HepG2 (cell line): ENCODE measurements around the gene YBX2. TPM values are rescaled to one million over a fixed set of nuclear protein-coding genes. Genes with fewer than 3 reads are reported as not detected.

ENCODE experiments used
- BORCS8-MEF2B ChIP-seq: sonication (generic); formaldehyde crosslinking; IDR thresholded peaks from 2 replicates; pipeline ENCODE4 v1.8.0; 2022; ENCODE audit warnings: mild to moderate bottlenecking, missing genetic modification reagents
- DZIP1 ChIP-seq: sonication (generic); formaldehyde crosslinking; IDR thresholded peaks from 2 replicates; pipeline ENCODE4 v1.5.0; 2020; ENCODE audit warnings: mild to moderate bottlenecking, missing genetic modification reagents
- KAT7 ChIP-seq: IDR thresholded peaks from 2 replicates; pipeline ENCODE4 v1.6.1; 2018; ENCODE audit warnings: borderline replicate concordance, missing compliant biosample characterization
- MTERF4 ChIP-seq: sonication (generic); formaldehyde crosslinking; IDR thresholded peaks from 2 replicates; pipeline ENCODE4 v1.8.0; 2023; ENCODE audit warnings: mild to moderate bottlenecking, missing genetic modification reagents
- NFKB2 ChIP-seq: sonication (generic); formaldehyde crosslinking; IDR thresholded peaks from 2 replicates; pipeline ENCODE4 v1.4.0; 2020; ENCODE audit warnings: missing genetic modification reagents, borderline replicate concordance
- RFX5 ChIP-seq: IDR thresholded peaks from 2 replicates; pipeline ENCODE4 v1.6.1; 2011; ENCODE audit warnings: low read depth, low read length, improper control_type of control experiment
- TEAD3 ChIP-seq: optimal IDR thresholded peaks from 2 replicates; pipeline ENCODE3; 2016; ENCODE audit warnings: borderline replicate concordance
- ZBTB20 ChIP-seq: sonication (generic); formaldehyde crosslinking; IDR thresholded peaks from 2 replicates; pipeline ENCODE4 v1.8.1; 2023; ENCODE audit warnings: missing genetic modification reagents, low read depth, mild to moderate bottlenecking, borderline replicate concordance
- ZFP36L1 ChIP-seq: sonication (generic); formaldehyde crosslinking; IDR thresholded peaks from 2 replicates; pipeline ENCODE4 v1.8.0; 2022; ENCODE audit warnings: mild to moderate bottlenecking, missing genetic modification reagents, moderate library complexity
- ZMYM2 ChIP-seq: sonication (generic); formaldehyde crosslinking; IDR thresholded peaks from 2 replicates; pipeline ENCODE4 v1.8.0; 2022; ENCODE audit warnings: mild to moderate bottlenecking, missing genetic modification reagents
- polyA plus RNA-seq, 8 experiments: library from polyadenylated mRNA; depleted of rRNA in 3 of 8; stranded (reverse) in 7 of 8; unstranded in 1 of 8; fragments of >200 nt; fragmentation: Illumina TruSeq in 4 of 8; extraction: Trizol in 4 of 8; gene quantifications; 2 replicates each; pipeline versions ENCODE4 v1.2.1 to v1.2.3, GENCODE V29; 2011 to 2016; ENCODE audit warnings: low read depth in 4 of 8, missing spikeins in 1 of 8, mixed read lengths in 1 of 8; ENCODE audit not compliant: insufficient read depth in 1 of 8
- total RNA-seq, 5 experiments: library from RNA; depleted of rRNA; stranded (reverse); fragments of >200 nt; fragmentation: Illumina TruSeq; extraction: Trizol; gene quantifications; 2 replicates each; pipeline ENCODE4 v1.2.3, GENCODE V29; 2016; ENCODE audit warnings: low read depth in 1 of 5

The YBX2 gene
- total and polyA plus RNA-seq, 2 of the 13 experiments (the other 11 are each of a cell fraction or from before 2014, with no cell fraction given) = 0.12 to 0.22 TPM

- TF ChIP-seq RFX5 = no peak
- no peak for TF ChIP-seq TEAD3 (CRISPR knock-in tag)
- TF ChIP-seq MTERF4 (CRISPR knock-in tag) = 0 out of 2 replicates have a peak, but pooled peaks have one; percentile 47
- no peak for TF ChIP-seq KAT7
- 0 out of 2 replicates have a peak, but pooled peaks have one; percentile 9 for TF ChIP-seq BORCS8-MEF2B (CRISPR knock-in tag)
- no peak for TF ChIP-seq ZFP36L1
- no peak for TF ChIP-seq NFKB2 (CRISPR knock-in tag)
- 0 out of 2 replicates have a peak, but pooled peaks have one; percentile 10 for TF ChIP-seq DZIP1 (CRISPR knock-in tag)
- TF ChIP-seq ZMYM2 = no peak
- TF ChIP-seq ZBTB20 = no peak
These were observed 35.7 kb upstream of the YBX2 start (continued) for GRCh38 chr17:7329997-7330637.
